ENCODE measurements around the gene PAK5.
"Not testable (repeated sequence)": the region's sequence is repeated elsewhere in the genome, so short reads cannot be mapped to it uniquely, and the experiment has no call there.

The PAK5 gene

DNA sequence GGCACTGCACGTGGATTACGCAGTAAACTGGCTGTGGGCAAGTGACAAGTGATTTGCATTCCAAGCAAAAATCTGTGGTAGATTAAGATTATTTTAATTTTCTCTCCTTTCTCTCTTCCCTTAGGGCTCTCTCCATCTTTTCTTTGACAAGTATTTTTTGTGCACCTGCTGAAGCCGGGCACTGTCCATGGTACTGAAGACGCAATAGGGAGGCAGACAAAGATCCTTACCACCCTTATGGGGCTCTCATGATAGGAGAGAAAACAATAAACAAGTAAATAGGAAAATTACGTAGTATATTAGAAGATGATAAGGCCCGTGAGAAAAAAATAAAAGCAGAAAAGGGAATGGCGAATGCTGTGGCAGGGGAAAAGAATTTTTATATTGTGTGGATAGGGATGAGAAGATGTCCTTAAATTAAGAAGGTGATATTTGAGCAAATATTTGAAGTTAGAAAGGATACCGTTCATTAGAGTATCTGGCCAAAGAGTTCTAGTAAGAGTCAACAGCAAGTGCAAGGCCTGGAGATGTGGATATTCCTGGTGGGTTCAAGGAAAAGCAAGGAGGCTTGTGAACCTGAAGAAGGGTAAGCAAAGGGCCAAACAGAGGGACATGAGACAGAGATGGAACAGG is 178.5 kb downstream of the PAK5 start:
- TF ChIP-seq CTCF (IDR thresholded peaks at IDR 0.05; ENCODE audit: poor library complexity, severe bottlenecking) = no peak
- Histone ChIP-seq H3K36me3 (ENCODE audit: low read depth) (no peaks in the 10 kb centered on the region), H3K27ac (ENCODE audit: poor library complexity, severe bottlenecking) (no peak overlapping the region), H3K4me1 (ENCODE audit: insufficient read depth, poor library complexity, severe bottlenecking) (no peaks in the 10 kb centered on the region), H3K9me3 (ENCODE audit: severe bottlenecking) (no peaks in the 10 kb centered on the region), H3K4me3 (ENCODE audit: severe bottlenecking) (no peak overlapping the region), H3K27me3 (ENCODE audit: insufficient read depth, poor library complexity, severe bottlenecking) (no peaks in the 10 kb centered on the region)
- DNase-seq (ENCODE audit: low spot score) (no peak), ATAC-seq (ENCODE audit: low read depth) (no peak)

DNA sequence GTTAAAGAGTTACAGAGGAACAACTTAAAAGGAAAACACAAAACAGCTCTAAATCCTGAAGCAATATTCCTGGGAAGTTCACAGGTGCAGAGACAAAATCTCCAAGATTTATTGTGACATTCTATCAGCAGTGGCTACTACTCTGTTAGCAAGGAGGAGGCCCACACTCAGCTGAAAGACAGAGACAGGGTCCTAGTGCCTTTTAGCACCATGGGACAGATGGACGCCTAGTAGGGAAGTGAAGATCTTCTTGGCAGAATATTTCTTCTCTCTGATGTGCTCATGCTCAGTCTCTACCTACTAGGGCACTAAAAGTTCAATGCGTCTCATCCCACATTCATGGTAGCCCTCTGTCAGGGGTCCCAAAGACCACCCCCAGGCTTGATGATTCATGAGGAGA is 191.1 kb downstream of the PAK5 start:
- Histone ChIP-seq H3K9me3 (ENCODE audit: severe bottlenecking) (no peaks in the 10 kb centered on the region), H3K4me1 (ENCODE audit: insufficient read depth, poor library complexity, severe bottlenecking) (no peaks in the 10 kb centered on the region), H3K36me3 (ENCODE audit: low read depth) (no peaks in the 10 kb centered on the region), H3K27ac (ENCODE audit: poor library complexity, severe bottlenecking) (no peak overlapping the region), H3K27me3 (ENCODE audit: insufficient read depth, poor library complexity, severe bottlenecking) (peaks cover 2% of the 10 kb centered on the region), H3K4me3 (ENCODE audit: severe bottlenecking) (no peak overlapping the region)
- TF ChIP-seq CTCF (IDR thresholded peaks at IDR 0.05; ENCODE audit: poor library complexity, severe bottlenecking) = no peak
- DNase-seq (ENCODE audit: low spot score) = no peak
- no peak for ATAC-seq (ENCODE audit: low read depth)

- no peaks in the 10 kb centered on the region for H3K4me1 ChIP-seq (ENCODE audit: insufficient read depth, poor library complexity, severe bottlenecking)
- H3K27ac ChIP-seq (ENCODE audit: poor library complexity, severe bottlenecking) = no peak overlapping the region
- ATAC-seq (ENCODE audit: low read depth) (no peak), DNase-seq (ENCODE audit: low spot score) (no peak)
- no peak for TF ChIP-seq CTCF (IDR thresholded peaks at IDR 0.05; ENCODE audit: poor library complexity, severe bottlenecking)
- H3K9me3 ChIP-seq (ENCODE audit: severe bottlenecking) = no peaks in the 10 kb centered on the region
- no peaks in the 10 kb centered on the region for H3K36me3 ChIP-seq (ENCODE audit: low read depth)
- H3K4me3 ChIP-seq (ENCODE audit: severe bottlenecking) = no peak overlapping the region
- no peaks in the 10 kb centered on the region for H3K27me3 ChIP-seq (ENCODE audit: insufficient read depth, poor library complexity, severe bottlenecking)
Measured at GRCh38 chr20:9646375-9646774, 192.5 kb downstream of the PAK5 start.

DNA sequence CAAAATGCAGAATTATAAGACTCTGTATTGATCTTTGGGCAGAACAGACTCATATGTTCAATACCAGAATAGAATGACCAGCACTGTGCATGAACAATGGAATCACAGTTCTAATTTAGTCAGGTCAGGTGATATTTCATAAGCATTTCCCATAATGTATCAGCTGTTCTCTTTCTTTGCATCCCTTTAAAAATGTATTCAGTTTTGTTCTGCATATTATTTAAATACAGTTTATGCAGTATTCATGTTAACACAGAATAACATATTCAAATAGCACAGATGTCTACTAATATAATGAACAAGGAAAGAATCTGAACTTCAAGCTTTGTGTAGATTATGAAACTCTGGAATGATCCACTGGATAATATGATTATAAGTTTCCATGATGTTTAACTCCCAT is 196.0 kb downstream of the PAK5 start:
- Histone ChIP-seq H3K4me1 (ENCODE audit: insufficient read depth, poor library complexity, severe bottlenecking) (no peaks in the 10 kb centered on the region), H3K27me3 (ENCODE audit: insufficient read depth, poor library complexity, severe bottlenecking) (no peaks in the 10 kb centered on the region), H3K9me3 (ENCODE audit: severe bottlenecking) (no peaks in the 10 kb centered on the region), H3K27ac (ENCODE audit: poor library complexity, severe bottlenecking) (no peak overlapping the region), H3K36me3 (ENCODE audit: low read depth) (no peaks in the 10 kb centered on the region), H3K4me3 (ENCODE audit: severe bottlenecking) (no peak overlapping the region)
- no peak for ATAC-seq (ENCODE audit: low read depth)
- TF ChIP-seq CTCF (IDR thresholded peaks at IDR 0.05; ENCODE audit: poor library complexity, severe bottlenecking) = no peak
- DNase-seq (ENCODE audit: low spot score) = no peak

- not testable (repeated sequence) for H3K27me3 ChIP-seq (ENCODE audit: insufficient read depth, poor library complexity, severe bottlenecking); H3K27ac ChIP-seq (ENCODE audit: poor library complexity, severe bottlenecking); H3K4me3 ChIP-seq (ENCODE audit: severe bottlenecking); DNase-seq (ENCODE audit: low spot score); H3K4me1 ChIP-seq (ENCODE audit: insufficient read depth, poor library complexity, severe bottlenecking); ATAC-seq (ENCODE audit: low read depth); H3K36me3 ChIP-seq (ENCODE audit: low read depth); H3K9me3 ChIP-seq (ENCODE audit: severe bottlenecking)
Measured at GRCh38 chr20:9641499-9642000, 197.3 kb downstream of the PAK5 start.
